SK-N-SH treated with all-trans-retinoic acid at 6 μM for 48 hours (cell line): ENCODE results near the gene RFFL.

ENCODE experiments used
- ARNTL ChIP-seq: fragments of 450-650 bp; formaldehyde crosslinking; IDR thresholded peaks from 2 replicates; pipeline ENCODE4 v1.5.0; 2020; ENCODE audit warnings: low read depth, mild to moderate bottlenecking, moderate library complexity, borderline replicate concordance
- CSDC2 ChIP-seq: fragments of 250-450 bp; sonication (Bioruptor Pico); IDR thresholded peaks from 2 replicates; pipeline ENCODE4 v1.5.0; 2020; ENCODE audit warnings: mild to moderate bottlenecking, moderate library complexity
- ESRRG ChIP-seq: fragments of 250-450 bp; sonication (Bioruptor Pico); IDR thresholded peaks from 2 replicates; pipeline ENCODE4 v1.6.1; 2021; ENCODE audit warnings: mild to moderate bottlenecking
- PATZ1 ChIP-seq: fragments of 250-450 bp; sonication (Bioruptor Pico); IDR thresholded peaks from 2 replicates; pipeline ENCODE4 v1.8.0; 2020; ENCODE audit warnings: mild to moderate bottlenecking, moderate library complexity, borderline replicate concordance
- TCF4 ChIP-seq: fragments of 250-450 bp; sonication (Bioruptor Pico); IDR thresholded peaks from 2 replicates; pipeline ENCODE4 v1.8.0; 2021; ENCODE audit warnings: mild to moderate bottlenecking, moderate library complexity, borderline replicate concordance
- TOX ChIP-seq: fragments of 250-450 bp; sonication (Bioruptor Pico); IDR thresholded peaks from 2 replicates; pipeline ENCODE4 v1.8.0; 2021; ENCODE audit warnings: mild to moderate bottlenecking, moderate library complexity, borderline replicate concordance
- TSHZ2 ChIP-seq: fragments of 250-450 bp; sonication (Bioruptor Pico); IDR thresholded peaks from 2 replicates; pipeline ENCODE4 v1.5.0; 2020; ENCODE audit warnings: mild to moderate bottlenecking, moderate library complexity
- ZFP30 ChIP-seq: fragments of 450-650 bp; formaldehyde crosslinking; IDR thresholded peaks from 2 replicates; pipeline ENCODE4 v1.5.0; 2022; ENCODE audit warnings: mild to moderate bottlenecking, moderate library complexity

- TF ChIP-seq CSDC2 (CRISPR knock-in tag), result no peak
- TF ChIP-seq TCF4 (CRISPR knock-in tag), result no peak
- no peak for TF ChIP-seq ARNTL (CRISPR knock-in tag)
- TF ChIP-seq ZFP30 (CRISPR knock-in tag), result no peak
- TF ChIP-seq TOX (CRISPR knock-in tag), result no peak
- no peak for TF ChIP-seq ESRRG (CRISPR knock-in tag)
- no peak for TF ChIP-seq TSHZ2 (CRISPR knock-in tag)
- no peak for TF ChIP-seq PATZ1 (CRISPR knock-in tag)
Measured at GRCh38 chr17:34998205-34998604, 65.3 kb downstream of the RFFL start.
